C4-2B (cell line): ENCODE data around the gene TMEM88.

Experiments
- CTCF ChIP-seq: fragments of 450-650 bp; conservative IDR thresholded peaks from 2 replicates; pipeline ENCODE4 v1.5.1; 2017; ENCODE audit warnings: mild to moderate bottlenecking
- ZFX ChIP-seq: fragments of 450-650 bp; IDR thresholded peaks from 2 replicates; pipeline ENCODE4 v1.6.1; 2017

DNA sequence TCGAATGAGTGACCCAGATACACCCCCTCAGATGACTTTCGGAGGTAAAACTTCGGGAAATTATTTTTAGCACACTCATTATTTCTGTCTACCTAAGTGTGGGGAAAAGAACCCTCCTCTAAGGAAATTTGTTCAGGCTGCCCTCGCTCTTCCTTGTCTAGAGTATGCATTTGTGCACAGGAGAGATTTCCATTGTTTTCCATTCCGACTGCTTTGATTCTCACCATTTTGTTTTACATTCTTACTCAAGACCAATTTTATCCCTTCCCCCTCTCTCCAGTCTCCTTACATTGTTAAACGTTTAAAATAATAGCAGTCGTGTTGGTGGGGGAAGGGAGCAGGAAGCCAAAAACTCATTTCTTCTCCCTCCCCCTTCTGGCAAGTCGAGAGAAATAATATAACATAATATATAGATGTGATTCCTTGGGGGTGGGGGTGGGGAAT, 32.2 kb downstream of the TMEM88 start:
- TF ChIP-seq CTCF (no peak; the same call in 1 of the 2 replicates), ZFX (no peak)
